Measurements from ENCODE around the gene MFSD11. TPM values are rescaled to one million over a fixed set of nuclear protein-coding genes. Genes with fewer than 3 reads are reported as not detected.
"Not testable (repeated sequence)": the region's sequence is repeated elsewhere in the genome, so short reads cannot be mapped to it uniquely, and the experiment has no call there.

The MFSD11 gene
- polyA plus RNA-seq, 1 donor from 2014 or later = 36.1 TPM

- H3K4me3 ChIP-seq (ENCODE audit: low read length) = peak overlapping the region; percentile 79
- H2AFZ ChIP-seq (ENCODE audit: low read depth, low read length) = no peak overlapping the region
- peak overlapping the region; percentile 87 for H3K4me2 ChIP-seq (ENCODE audit: low read length)
- H3K9me2 ChIP-seq (ENCODE audit: insufficient read depth, low read length) = no peaks in the 10 kb centered on the region
- H3K9ac ChIP-seq (ENCODE audit: low read length) = peak overlapping the region; percentile 73
- no peaks in the 10 kb centered on the region for H3F3A ChIP-seq (ENCODE audit: insufficient read depth, low read length, poor library complexity, severe bottlenecking)
- TF ChIP-seq EP300 (conservative IDR thresholded peaks at IDR 0.05; ENCODE audit: poor library complexity, severe bottlenecking) (no peak), POLR2AphosphoS5 (IDR thresholded peaks at IDR 0.05) (peak; percentile 28)
- peaks cover 18% of the 10 kb centered on the region for H3K79me2 ChIP-seq (replicated peaks; ENCODE audit: insufficient read depth, low read length)
- no peaks in the 10 kb centered on the region for H4K20me1 ChIP-seq (ENCODE audit: insufficient read depth)
- H3K36me3 ChIP-seq (ENCODE audit: insufficient read depth, low read length) = no peaks in the 10 kb centered on the region
- H3K9me3 ChIP-seq (ENCODE audit: low read length) = no peaks in the 10 kb centered on the region
- peak overlapping the region; percentile 61 for H3K27ac ChIP-seq (ENCODE audit: low read length)
- H3K27me3 ChIP-seq (ENCODE audit: insufficient read depth, low read depth, low read length) = no peaks in the 10 kb centered on the region
Observed at GRCh38 chr17:76709077-76709950, 28.6 kb upstream of the MFSD11 start.

GRCh38 chr17:76709951-76710862, 27.7 kb upstream of the MFSD11 start:
- Histone ChIP-seq H3K79me2 (replicated peaks; ENCODE audit: insufficient read depth, low read length) (peaks cover 13% of the 10 kb centered on the region), H3K4me3 (ENCODE audit: low read length) (peak overlapping the region; percentile 79), H2AFZ (ENCODE audit: low read depth, low read length) (peak overlapping the region; percentile 8), H3K27ac (ENCODE audit: low read length) (peak overlapping the region; percentile 61), H3K4me2 (ENCODE audit: low read length) (peak overlapping the region; percentile 87), H3K9ac (ENCODE audit: low read length) (peak overlapping the region; percentile 73)
- H3F3A ChIP-seq (ENCODE audit: insufficient read depth, low read length, poor library complexity, severe bottlenecking); H4K20me1 ChIP-seq (ENCODE audit: insufficient read depth); H3K36me3 ChIP-seq (ENCODE audit: insufficient read depth, low read length); H3K27me3 ChIP-seq (ENCODE audit: insufficient read depth, low read depth, low read length); H3K9me2 ChIP-seq (ENCODE audit: insufficient read depth, low read length); H3K9me3 ChIP-seq (ENCODE audit: low read length): not testable (repeated sequence)
- TF ChIP-seq MXI1 (conservative IDR thresholded peaks at IDR 0.05; ENCODE audit: poor library complexity, severe bottlenecking) = peak; percentile 67

- H3F3A ChIP-seq (ENCODE audit: insufficient read depth, low read length, poor library complexity, severe bottlenecking) = no peaks in the 10 kb centered on the region
- H2AFZ ChIP-seq (ENCODE audit: low read depth, low read length) = peak within 1 kb of the TSS; percentile 30
- no peaks in the 10 kb centered on the region for H3K9me3 ChIP-seq (ENCODE audit: low read length)
- H3K4me3 ChIP-seq (ENCODE audit: low read length) = peak within 1 kb of the TSS; percentile 79
- H4K20me1 ChIP-seq (ENCODE audit: insufficient read depth) = no peaks in the 10 kb centered on the region
- H3K9ac ChIP-seq (ENCODE audit: low read length) = peak within 1 kb of the TSS; percentile 73
- H3K9me2 ChIP-seq (ENCODE audit: insufficient read depth, low read length) = no peaks in the 10 kb centered on the region
- no peak for TF ChIP-seq EP300 (conservative IDR thresholded peaks at IDR 0.05; ENCODE audit: poor library complexity, severe bottlenecking)
- no peak for TF ChIP-seq MXI1 (conservative IDR thresholded peaks at IDR 0.05; ENCODE audit: poor library complexity, severe bottlenecking)
- TF ChIP-seq POLR2AphosphoS5 (IDR thresholded peaks at IDR 0.05) = peak; percentile 43
- H3K36me3 ChIP-seq (ENCODE audit: insufficient read depth, low read length) = peaks cover 4% of the 10 kb centered on the region
- peak within 1 kb of the TSS; percentile 63 for H3K27ac ChIP-seq (ENCODE audit: low read length)
- H3K4me2 ChIP-seq (ENCODE audit: low read length) = peak within 1 kb of the TSS; percentile 87
- H3K27me3 ChIP-seq (ENCODE audit: insufficient read depth, low read depth, low read length) = no peaks in the 10 kb centered on the region
- H3K79me2 ChIP-seq (replicated peaks; ENCODE audit: insufficient read depth, low read length) = peaks cover 6% of the 10 kb centered on the region
Observed at GRCh38 chr17:76710863-76711611, 26.9 kb upstream of the MFSD11 start, which contains the start of gene MXRA7. MXRA7 (minus strand) TSS chr17:76710965; CDS start chr17:76710946, 19 bp downstream.

GRCh38 chr17:76712321-76712720, 25.6 kb upstream of the MFSD11 start:
- H3K9me3 ChIP-seq (ENCODE audit: low read length); H3K9ac ChIP-seq (ENCODE audit: low read length); H3K4me3 ChIP-seq (ENCODE audit: low read length); H3F3A ChIP-seq (ENCODE audit: insufficient read depth, low read length, poor library complexity, severe bottlenecking); H3K79me2 ChIP-seq (replicated peaks; ENCODE audit: insufficient read depth, low read length); H3K9me2 ChIP-seq (ENCODE audit: insufficient read depth, low read length); H4K20me1 ChIP-seq (ENCODE audit: insufficient read depth); H3K27ac ChIP-seq (ENCODE audit: low read length); H2AFZ ChIP-seq (ENCODE audit: low read depth, low read length); H3K27me3 ChIP-seq (ENCODE audit: insufficient read depth, low read depth, low read length); H3K4me2 ChIP-seq (ENCODE audit: low read length); H3K36me3 ChIP-seq (ENCODE audit: insufficient read depth, low read length): not testable (repeated sequence)

Measured in neural cell (in vitro differentiated cells).